Fibroblast of upper back skin (primary cell): ENCODE measurements around the gene SFRP4.

ENCODE experiments used
- DNase-seq: peaks from one replicate; pipeline ENCODE4 v3.0.0-alpha.2; 2013

SFRP4 gene

DNA sequence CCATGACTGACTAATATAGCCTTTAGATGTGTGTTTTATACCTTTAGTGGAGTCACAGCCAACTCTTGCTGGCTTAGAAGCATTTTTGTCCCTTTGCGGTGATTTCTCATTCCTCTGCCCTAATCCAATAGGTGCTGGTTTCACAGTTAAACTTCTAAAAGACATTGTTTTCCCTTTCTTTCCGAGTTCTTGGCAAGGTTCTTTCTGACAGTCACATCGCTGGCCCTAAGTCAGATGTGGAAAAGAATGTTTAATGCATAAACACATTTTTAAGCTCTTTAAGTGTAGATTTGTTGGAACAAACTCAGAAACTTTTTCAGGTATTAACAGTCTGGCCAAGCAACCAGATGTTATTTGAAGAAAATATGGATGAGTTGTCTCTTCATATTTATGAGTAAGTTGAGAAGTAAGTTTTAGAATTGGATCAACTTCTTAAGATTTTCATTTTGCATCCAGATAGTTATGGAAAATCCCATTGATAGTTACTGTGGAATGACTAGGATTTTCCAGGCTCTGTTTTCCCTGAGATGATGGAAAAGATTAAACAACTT lies 7.9 kb upstream of the SFRP4 start:
- peak; percentile 78 for DNase-seq

DNA sequence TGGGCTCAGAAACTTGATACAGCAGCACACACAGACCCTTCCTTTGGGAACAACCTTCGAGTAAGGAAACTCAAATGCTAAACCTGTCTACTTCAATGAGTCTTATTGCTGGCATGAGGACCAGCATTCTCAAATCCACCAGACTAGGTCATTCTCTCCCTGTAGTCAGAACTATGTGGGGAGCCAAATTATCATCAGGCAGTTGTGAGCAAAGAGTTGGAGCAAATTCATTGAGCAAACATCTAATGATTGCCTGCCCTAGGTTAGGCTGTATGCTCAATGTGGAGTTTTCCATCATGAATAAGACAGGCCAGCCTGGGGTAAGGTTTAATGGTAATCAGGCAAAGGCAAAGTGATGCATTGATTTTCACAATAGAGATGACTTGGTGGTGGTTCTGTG lies 7.4 kb upstream of the SFRP4 start:
- DNase-seq, result no peak

- no peak for DNase-seq
These were observed 5.3 kb upstream of the SFRP4 start for GRCh38 chr7:37921876-37922275.

- DNase-seq, result no peak
These were observed 4.5 kb upstream of the SFRP4 start for GRCh38 chr7:37920849-37921805.

GRCh38 chr7:37920305-37920848 lies 3.8 kb upstream of the SFRP4 start, which contains the start of gene EPDR1:
EPDR1 (plus strand) TSS chr7:37920640; CDS start chr7:37920940, 300 bp downstream.
- DNase-seq, result no peak

DNA sequence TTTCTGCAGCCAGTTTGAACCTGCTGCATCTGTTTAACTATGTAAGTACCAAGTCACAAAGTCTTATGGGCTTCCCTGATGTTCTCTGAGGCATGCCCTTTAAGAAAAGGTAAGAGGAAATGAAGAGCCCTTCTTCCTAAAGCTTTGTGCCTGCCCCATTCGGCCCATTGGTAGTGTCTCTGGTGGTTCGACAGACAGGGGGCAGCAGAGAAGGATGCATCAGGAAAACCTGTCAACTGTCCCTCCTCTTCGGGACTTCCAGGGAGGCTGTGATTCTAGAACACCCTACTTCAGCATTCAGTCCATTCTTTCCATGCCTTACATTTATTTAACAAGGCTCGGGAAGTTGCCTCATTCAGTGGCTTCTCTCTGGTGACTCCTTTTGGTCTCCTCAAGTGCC lies 1.9 kb upstream of the SFRP4 start:
- DNase-seq, result no peak

DNA sequence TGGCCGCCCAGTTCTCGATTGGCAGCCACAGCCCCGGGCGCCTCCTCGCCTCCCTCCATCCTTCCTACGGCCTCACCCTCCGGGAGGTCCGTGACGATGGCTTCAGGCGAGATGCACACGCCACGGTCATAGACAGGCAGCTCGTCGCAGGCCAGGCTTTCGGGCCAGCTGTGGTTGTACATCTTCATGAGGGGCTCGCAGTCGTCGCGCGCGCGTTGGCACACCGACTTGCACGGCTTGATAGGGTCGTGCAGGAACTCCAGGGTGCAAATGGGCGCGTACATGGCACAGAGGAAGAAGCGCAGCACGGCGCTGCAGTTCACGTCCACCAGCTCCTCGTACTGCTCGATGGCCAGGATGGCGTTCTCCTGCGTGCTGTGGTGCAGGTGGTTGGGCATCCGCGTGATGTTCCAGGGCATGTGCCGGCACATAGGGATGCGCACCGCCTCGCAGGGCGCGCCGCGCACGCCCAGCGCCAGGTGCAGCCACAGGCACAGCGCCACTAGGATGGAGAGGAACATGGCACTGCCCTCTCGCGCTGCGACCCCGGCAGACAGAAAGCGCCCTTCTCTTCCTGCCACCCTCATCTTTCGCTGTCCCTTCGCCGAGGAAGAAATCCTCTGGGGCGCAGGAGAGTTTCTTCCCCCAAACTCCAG lies 472 bp downstream of the SFRP4 start:
- DNase-seq, result no peak

DNA sequence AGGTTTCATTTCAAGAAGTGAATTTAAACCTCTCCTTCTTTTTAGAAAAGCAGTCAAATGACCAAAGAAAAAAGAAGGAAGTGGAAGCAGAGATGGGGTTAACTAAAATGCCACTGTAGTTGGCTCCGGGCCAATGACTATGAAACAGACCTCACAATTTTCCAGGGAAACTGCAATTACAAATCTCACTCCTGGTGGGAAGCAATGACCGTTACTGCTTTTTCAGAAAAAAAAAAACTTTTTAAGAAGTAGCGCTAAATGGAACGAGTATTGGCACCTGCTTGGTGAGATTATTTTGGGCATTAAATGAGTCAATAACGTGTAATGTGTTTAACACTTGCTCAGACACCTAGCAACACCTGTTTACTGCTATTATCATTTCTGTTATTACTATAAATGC lies 1.2 kb downstream of the SFRP4 start:
- no peak for DNase-seq

DNA sequence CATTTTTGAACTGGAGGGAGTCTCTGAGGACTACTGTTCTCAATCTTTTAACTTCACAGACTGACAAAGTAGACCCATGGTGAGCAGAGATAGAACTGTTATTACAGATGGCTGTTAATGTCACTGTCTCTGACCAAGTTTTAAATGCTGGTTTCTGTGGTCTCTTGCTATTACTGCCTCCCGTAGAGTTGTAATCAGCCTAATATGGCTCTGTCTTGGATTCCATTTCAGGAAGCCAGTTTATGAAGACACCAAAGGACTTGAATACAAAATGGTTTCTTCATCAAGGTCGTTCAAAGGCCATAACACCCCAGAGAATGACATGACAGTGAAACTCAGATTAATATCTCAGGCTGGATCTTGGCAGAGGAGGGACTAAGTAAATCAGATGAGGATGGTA lies 3.9 kb downstream of the SFRP4 start:
- peak; percentile 61 for DNase-seq

- DNase-seq, result peak; percentile 93
These were observed 8.3 kb downstream of the SFRP4 start for GRCh38 chr7:37908221-37908788.

DNA sequence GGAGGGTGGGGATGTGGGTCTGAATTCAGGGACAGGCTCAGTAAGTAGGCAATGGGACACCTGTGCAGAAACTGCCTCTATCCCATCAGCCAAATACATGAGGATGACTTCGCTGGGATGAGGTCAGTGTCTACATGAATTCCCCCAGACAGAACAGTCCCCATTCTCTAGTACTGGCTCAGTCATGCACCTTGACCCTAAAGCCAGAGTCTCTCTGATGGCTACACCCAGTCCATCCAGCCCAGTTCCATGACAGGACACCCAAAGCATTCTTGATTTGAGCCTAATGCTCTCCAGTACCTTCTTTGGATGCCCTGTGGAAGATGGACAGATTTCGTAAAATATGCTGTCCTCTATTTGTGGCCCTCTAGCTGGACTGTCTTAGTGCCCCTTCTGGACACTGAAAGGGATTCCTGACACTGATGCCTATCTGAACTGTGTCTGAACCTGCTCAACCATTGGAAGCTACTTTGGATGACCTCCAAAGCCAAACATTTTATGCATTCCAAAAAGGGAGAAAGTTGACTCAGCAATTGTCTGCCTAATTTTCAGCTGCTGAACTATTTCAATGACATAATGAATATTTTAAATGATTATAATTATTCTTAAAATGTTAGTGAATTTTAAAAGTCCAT lies 14.6 kb downstream of the SFRP4 start:
- DNase-seq, result peak; percentile 80

DNA sequence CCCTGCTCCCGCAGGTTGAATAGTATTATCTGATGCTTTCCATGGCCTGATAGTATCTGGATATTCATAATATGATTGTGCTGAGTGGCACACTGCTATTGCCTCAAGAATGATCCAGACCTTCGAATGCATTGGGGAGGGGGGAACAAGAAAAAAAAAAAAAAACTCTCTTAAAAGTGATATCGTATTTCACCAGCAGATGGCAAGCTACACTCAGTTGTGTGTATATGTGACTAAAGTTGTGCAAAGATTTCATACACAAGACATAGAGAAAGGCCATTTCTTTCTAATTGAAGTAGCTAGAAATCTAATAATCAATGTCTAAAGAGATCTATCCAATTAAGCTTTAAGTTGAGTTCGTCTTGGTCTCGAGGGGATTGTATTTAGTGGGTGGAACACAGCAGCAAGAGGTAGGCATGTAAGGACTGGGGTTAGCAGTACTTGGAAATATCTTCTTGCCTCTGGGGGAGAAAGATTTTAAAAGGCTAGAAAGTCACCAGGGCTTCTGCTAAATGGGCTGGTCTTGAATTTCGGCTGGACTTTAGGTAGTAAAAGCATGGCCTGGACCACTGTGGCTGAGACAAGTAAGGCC lies 15.3 kb downstream of the SFRP4 start:
- peak; percentile 46 for DNase-seq

DNA sequence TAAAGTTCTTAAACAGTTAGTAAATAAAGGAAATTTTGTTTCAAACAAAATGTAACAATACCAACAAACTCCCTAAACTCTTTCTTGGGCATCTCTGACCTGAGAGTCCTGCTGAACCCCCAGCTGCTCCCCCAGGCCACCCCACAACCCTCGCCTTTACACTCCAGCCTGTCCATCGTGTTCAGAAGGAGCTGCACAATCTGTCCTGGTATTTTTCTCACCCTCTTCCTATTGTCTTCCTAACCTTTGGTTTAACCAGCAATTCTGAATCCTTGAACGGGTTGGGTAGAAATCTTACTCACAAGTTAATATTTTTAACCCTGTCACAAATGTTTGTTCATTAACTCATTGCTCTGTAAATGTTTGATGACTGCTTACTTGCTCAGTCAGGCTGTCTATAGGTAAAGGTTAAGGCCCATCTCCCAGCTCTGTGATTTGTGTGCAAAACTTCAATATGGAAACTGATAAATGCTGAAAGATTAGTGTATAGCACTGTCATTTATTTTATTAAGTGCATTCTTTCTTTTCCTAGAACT lies 16.8 kb downstream of the SFRP4 start:
- no peak for DNase-seq

DNA sequence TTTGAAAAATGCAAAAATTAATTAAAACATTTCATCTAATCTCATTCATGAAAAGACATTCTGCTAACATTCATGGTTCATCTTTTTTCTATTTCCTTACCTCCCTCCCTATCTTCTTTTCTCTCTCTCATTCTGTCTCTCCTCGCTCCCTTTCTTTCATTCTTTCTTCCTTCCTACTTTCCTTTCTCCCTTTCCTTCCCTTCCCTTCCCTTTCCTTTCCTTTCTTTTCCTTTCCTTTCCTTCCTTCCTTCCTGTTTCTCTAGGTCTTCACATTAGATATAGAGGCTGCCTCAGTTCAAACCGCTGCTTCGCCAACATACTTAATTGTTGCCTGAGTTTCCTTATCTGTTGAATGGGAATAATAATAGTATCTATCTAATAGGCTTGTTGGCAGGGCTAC lies 21.9 kb downstream of the SFRP4 start:
- DNase-seq, result no peak

DNA sequence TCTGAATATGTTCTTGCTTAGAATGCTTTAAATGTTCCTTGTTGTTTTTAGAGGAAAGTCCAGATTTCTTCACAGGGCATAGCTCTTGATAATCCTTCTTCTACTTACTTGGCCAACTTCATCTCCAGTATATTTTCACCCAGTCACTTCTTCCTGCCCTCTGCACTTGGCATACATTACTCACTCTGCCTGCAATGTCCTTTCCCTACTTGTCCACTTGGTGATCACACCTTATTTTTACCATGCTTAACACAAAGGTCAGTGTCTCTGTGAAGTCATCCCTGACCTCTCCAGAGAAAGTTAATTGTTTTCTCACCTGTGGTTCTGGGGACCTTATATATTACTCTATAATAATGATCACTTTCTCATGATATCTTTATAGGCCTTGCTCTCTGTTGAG lies 23.3 kb downstream of the SFRP4 start:
- DNase-seq, result no peak

DNA sequence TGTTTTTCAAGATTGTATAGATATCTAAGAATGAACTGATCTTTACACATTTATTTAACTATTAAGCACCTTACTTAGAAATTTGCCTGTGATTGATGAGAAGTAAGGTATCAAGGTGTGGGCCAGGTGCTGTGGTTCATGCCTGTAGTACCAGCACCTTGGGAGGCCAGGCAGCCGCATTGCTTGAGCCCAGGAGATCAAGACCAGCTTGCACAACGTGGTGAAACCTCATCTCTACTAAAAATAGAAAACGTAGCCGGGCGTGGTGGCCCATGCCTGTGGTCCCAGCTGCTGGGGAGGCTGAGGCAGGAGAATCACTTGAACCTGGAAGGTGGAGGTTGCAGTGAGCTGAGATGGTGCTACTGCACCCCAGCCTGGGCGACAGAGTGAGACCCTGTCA lies 34.5 kb downstream of the SFRP4 start:
- DNase-seq, result no peak
